Measurements from ENCODE around the gene FLT4. TPM values are rescaled to one million over a fixed set of nuclear protein-coding genes. Genes with fewer than 3 reads are reported as not detected.

Gene FLT4
- total RNA-seq, 1 donor from 2014 or later = 6.1 TPM

- H3K4me3 ChIP-seq = no peak overlapping the region
- intact Hi-C loops (cut with micrococcal nuclease) = no loop called here
- H3K27me3 ChIP-seq (ENCODE audit: low read depth) = peaks cover 42% of the 10 kb centered on the region
- H3K4me1 ChIP-seq = peaks cover 20% of the 10 kb centered on the region
- no peak overlapping the region for H3K27ac ChIP-seq (replicated peaks)
- peaks cover 10% of the 10 kb centered on the region for H3K36me3 ChIP-seq
- TF ChIP-seq, protein P1, sequence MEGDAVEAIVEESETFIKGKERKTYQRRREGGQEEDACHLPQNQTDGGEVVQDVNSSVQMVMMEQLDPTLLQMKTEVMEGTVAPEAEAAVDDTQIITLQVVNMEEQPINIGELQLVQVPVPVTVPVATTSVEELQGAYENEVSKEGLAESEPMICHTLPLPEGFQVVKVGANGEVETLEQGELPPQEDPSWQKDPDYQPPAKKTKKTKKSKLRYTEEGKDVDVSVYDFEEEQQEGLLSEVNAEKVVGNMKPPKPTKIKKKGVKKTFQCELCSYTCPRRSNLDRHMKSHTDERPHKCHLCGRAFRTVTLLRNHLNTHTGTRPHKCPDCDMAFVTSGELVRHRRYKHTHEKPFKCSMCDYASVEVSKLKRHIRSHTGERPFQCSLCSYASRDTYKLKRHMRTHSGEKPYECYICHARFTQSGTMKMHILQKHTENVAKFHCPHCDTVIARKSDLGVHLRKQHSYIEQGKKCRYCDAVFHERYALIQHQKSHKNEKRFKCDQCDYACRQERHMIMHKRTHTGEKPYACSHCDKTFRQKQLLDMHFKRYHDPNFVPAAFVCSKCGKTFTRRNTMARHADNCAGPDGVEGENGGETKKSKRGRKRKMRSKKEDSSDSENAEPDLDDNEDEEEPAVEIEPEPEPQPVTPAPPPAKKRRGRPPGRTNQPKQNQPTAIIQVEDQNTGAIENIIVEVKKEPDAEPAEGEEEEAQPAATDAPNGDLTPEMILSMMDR (IDR thresholded peaks at IDR 0.05; ENCODE audit: borderline replicate concordance) = no peak
- no peaks in the 10 kb centered on the region for H3K9me3 ChIP-seq (replicated peaks)
- no peak for DNase-seq
Observed at GRCh38 chr5:180619563-180619915, 29.9 kb downstream of the FLT4 start.

- intact Hi-C loops (cut with micrococcal nuclease) = no loop called here
- H3K36me3 ChIP-seq = peaks cover 10% of the 10 kb centered on the region
- H3K9me3 ChIP-seq (replicated peaks) = no peaks in the 10 kb centered on the region
- peaks cover 16% of the 10 kb centered on the region for H3K4me1 ChIP-seq
- no peak overlapping the region for H3K27ac ChIP-seq (replicated peaks)
- TF ChIP-seq, protein P1 (IDR thresholded peaks at IDR 0.05; ENCODE audit: borderline replicate concordance) = no peak
- H3K4me3 ChIP-seq = peak overlapping the region; percentile 46
- no peak for DNase-seq
- H3K27me3 ChIP-seq (ENCODE audit: low read depth) = peaks cover 42% of the 10 kb centered on the region
Observed at GRCh38 chr5:180618829-180619562, 30.4 kb downstream of the FLT4 start.

GRCh38 chr5:180618487-180618828 lies 30.9 kb downstream of the FLT4 start:
- peak overlapping the region; percentile 46 for H3K4me3 ChIP-seq
- peaks cover 11% of the 10 kb centered on the region for H3K4me1 ChIP-seq
- TF ChIP-seq, protein P1 (IDR thresholded peaks at IDR 0.05; ENCODE audit: borderline replicate concordance) = no peak
- DNase-seq = no peak
- intact Hi-C loops (cut with micrococcal nuclease) = no loop called here
- H3K36me3 ChIP-seq = peaks cover 10% of the 10 kb centered on the region
- no peaks in the 10 kb centered on the region for H3K9me3 ChIP-seq (replicated peaks)
- H3K27me3 ChIP-seq (ENCODE audit: low read depth) = peaks cover 42% of the 10 kb centered on the region
- H3K27ac ChIP-seq (replicated peaks) = no peak overlapping the region

- no peaks in the 10 kb centered on the region for H3K9me3 ChIP-seq (replicated peaks)
- no peak overlapping the region for H3K27ac ChIP-seq (replicated peaks)
- TF ChIP-seq, protein P1 (IDR thresholded peaks at IDR 0.05; ENCODE audit: borderline replicate concordance) = no peak
- peaks cover 4% of the 10 kb centered on the region for H3K4me1 ChIP-seq
- no peak overlapping the region for H3K4me3 ChIP-seq
- peaks cover 24% of the 10 kb centered on the region for H3K27me3 ChIP-seq (ENCODE audit: low read depth)
- intact Hi-C loops (cut with micrococcal nuclease) = no loop called here
- no peak for DNase-seq
- peaks cover 5% of the 10 kb centered on the region for H3K36me3 ChIP-seq
Observed at GRCh38 chr5:180613814-180614188, 35.6 kb downstream of the FLT4 start.

DNA sequence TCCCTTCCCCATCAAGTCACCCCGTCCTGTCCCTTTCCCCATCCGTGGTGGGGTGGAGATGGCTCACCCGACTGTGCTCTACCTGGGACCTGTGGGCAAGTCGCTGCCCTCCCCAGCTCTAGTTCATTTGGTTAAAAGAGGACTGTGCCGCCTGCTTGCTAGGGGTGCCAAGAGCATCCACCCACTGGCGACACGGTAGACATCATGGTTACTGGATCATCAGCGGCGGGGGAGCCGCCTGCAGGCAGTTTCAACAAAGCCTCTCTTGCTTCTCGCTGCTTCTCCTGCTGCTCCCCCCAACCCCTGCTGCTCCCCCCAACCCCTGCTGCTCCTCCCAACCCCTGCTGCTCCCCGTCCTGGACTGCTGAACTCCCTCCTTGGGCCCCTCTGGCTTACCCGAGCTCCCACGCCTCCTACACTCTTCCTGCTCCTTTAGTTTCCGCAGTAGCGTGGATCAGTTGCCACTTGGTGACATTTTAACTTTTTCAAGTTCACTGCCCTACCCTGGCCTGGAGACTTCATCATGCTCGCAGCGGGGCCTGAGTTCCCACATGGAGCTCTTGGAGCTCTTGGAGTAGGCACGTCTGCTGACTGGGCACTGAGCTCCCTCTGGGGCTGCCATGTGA lies 36.1 kb downstream of the FLT4 start:
- Histone ChIP-seq H3K27me3 (ENCODE audit: low read depth) (peaks cover 23% of the 10 kb centered on the region), H3K27ac (replicated peaks) (no peak overlapping the region), H3K36me3 (peaks cover 5% of the 10 kb centered on the region), H3K9me3 (replicated peaks) (no peaks in the 10 kb centered on the region), H3K4me1 (no peaks in the 10 kb centered on the region), H3K4me3 (no peak overlapping the region)
- TF ChIP-seq, protein P1 (IDR thresholded peaks at IDR 0.05; ENCODE audit: borderline replicate concordance) = no peak
- intact Hi-C loops (cut with micrococcal nuclease) = no loop called here
- no peak for DNase-seq
